Measurements from ENCODE around the gene CEP192.

DNA sequence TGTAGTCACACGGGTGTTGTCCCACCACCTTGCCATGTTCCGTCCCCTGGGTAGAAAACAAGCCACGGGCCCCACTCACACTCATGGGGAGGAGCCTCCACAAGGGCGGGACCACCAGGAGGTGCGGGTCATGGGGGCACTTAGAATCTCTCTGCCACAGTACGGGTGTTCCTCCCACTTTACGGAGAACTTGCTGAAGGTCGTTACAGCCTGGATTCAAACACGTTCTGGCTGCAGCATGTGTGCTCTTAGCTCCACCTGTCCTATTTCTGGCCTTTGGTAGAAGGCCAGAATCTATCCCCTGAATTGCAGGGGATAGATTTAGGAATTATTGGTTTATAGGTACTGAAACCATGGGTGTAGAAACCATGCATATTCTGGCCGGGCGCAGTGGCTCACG is 14.9 kb upstream of the CEP192 start:
- TF ChIP-seq, protein P1, sequence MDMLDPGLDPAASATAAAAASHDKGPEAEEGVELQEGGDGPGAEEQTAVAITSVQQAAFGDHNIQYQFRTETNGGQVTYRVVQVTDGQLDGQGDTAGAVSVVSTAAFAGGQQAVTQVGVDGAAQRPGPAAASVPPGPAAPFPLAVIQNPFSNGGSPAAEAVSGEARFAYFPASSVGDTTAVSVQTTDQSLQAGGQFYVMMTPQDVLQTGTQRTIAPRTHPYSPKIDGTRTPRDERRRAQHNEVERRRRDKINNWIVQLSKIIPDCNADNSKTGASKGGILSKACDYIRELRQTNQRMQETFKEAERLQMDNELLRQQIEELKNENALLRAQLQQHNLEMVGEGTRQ (IDR thresholded peaks at IDR 0.05; ENCODE audit: low read depth, low read length) = no peak
- TF ChIP-seq CEBPB (IDR thresholded peaks at IDR 0.05; ENCODE audit: low read depth, low read length) (no peak), ELK1 (IDR thresholded peaks at IDR 0.05; ENCODE audit: borderline replicate concordance, low read depth, low read length) (no peak), POLR2A (IDR thresholded peaks at IDR 0.05; ENCODE audit: low read depth, low read length) (no peak), RFX5 (IDR thresholded peaks at IDR 0.05; ENCODE audit: low read depth, low read length) (no peak), RCOR1 (IDR thresholded peaks at IDR 0.05; ENCODE audit: insufficient replicate concordance, low read length) (no peak), BHLHE40 (IDR thresholded peaks at IDR 0.05; ENCODE audit: low read depth, low read length) (no peak), RAD21 (IDR thresholded peaks at IDR 0.05; ENCODE audit: low read length) (no peak), MAFK (IDR thresholded peaks at IDR 0.05; ENCODE audit: low read depth, low read length) (no peak), MXI1 (IDR thresholded peaks at IDR 0.05; ENCODE audit: borderline replicate concordance, low read depth, low read length) (no peak), NFE2L2 (IDR thresholded peaks at IDR 0.05; ENCODE audit: low read depth, low read length) (no peak), MAZ (IDR thresholded peaks at IDR 0.05; ENCODE audit: borderline replicate concordance, low read depth, low read length) (no peak)
- TF ChIP-seq, protein P2, sequence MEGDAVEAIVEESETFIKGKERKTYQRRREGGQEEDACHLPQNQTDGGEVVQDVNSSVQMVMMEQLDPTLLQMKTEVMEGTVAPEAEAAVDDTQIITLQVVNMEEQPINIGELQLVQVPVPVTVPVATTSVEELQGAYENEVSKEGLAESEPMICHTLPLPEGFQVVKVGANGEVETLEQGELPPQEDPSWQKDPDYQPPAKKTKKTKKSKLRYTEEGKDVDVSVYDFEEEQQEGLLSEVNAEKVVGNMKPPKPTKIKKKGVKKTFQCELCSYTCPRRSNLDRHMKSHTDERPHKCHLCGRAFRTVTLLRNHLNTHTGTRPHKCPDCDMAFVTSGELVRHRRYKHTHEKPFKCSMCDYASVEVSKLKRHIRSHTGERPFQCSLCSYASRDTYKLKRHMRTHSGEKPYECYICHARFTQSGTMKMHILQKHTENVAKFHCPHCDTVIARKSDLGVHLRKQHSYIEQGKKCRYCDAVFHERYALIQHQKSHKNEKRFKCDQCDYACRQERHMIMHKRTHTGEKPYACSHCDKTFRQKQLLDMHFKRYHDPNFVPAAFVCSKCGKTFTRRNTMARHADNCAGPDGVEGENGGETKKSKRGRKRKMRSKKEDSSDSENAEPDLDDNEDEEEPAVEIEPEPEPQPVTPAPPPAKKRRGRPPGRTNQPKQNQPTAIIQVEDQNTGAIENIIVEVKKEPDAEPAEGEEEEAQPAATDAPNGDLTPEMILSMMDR (conservative IDR thresholded peaks at IDR 0.05; ENCODE audit: low read depth, low read length) = no peak

All from IMR-90 (cell line).